BJ (cell line): ENCODE data around the gene XRCC5. TPM values are rescaled to one million over a fixed set of nuclear protein-coding genes. Genes with fewer than 3 reads are reported as not detected.

Source experiments
- CTCF ChIA-PET: fragments of 350-600 bp; formaldehyde crosslinking; extraction: SDS; loops from one replicate; lab custom pipeline; 2021; ENCODE audit warnings: antibody characterized with exemption, inconsistent platforms; lab: Yijun Ruan, JAX
- POLR2A ChIA-PET: fragments of 300-600 bp; sonication (Branson Sonifier 250); formaldehyde crosslinking; extraction: SDS; loops from one replicate; lab custom pipeline; 2021; ENCODE audit warnings: antibody characterized with exemption; lab: Charles Lee
- DNase-seq: peaks from one replicate; pipeline ENCODE4 v3.0.0-alpha.2; 2011; ENCODE audit warnings: low read depth
- H3K27me3 ChIP-seq: 2 replicates; pipeline ENCODE4 v1.6.0; 2011; ENCODE audit warnings: low read length; ENCODE audit not compliant: control insufficient read depth, insufficient read depth
- H3K36me3 ChIP-seq: 2 replicates; pipeline ENCODE4 v1.5.1; 2011; ENCODE audit warnings: low read length; ENCODE audit not compliant: control insufficient read depth, insufficient read depth
- H3K4me3 ChIP-seq: 2 replicates; pipeline ENCODE4 v1.5.1; 2011; ENCODE audit warnings: low read depth, mild to moderate bottlenecking, control low read depth, low read length
- CTCF ChIP-seq: IDR thresholded peaks from 2 replicates; pipeline ENCODE4 v1.5.1; 2011; ENCODE audit warnings: low read depth, mild to moderate bottlenecking, control low read depth, inconsistent platforms, low read length, moderate library complexity; ENCODE audit not compliant: insufficient read depth
- polyA plus RNA-seq: library from polyadenylated mRNA; depleted of rRNA; stranded (reverse); fragments of >200 nt; gene quantifications from 2 replicates; pipeline ENCODE4 v1.2.3, GENCODE V29; 2011

The XRCC5 gene
- polyA plus RNA-seq, 1 experiment, result 252 TPM

- CTCF ChIA-PET, result interaction anchor here (2.0 kb wide), 1 partner anchor 12 kb away, joined by 7 read pairs; no protein-coding TSS in a partner anchor
- DNase-seq, result no peak
- no peak for TF ChIP-seq CTCF
- Histone ChIP-seq H3K27me3 (peaks cover 2% of the 10 kb centered on the region; the same call in 1 of the 2 replicates), H3K4me3 (no peak overlapping the region), H3K36me3 (no peaks in the 10 kb centered on the region)
- POLR2A ChIA-PET, result no interaction called here
These were observed 4.5 kb upstream of the XRCC5 start for GRCh38 chr2:216104691-216105090.

GRCh38 chr2:216107320-216107719 lies 1.8 kb upstream of the XRCC5 start:
- DNase-seq, result no peak
- H3K4me3 ChIP-seq, result no peak overlapping the region
- POLR2A ChIA-PET, result no interaction called here
- TF ChIP-seq CTCF, result no peak
- peaks cover 2% of the 10 kb centered on the region; the same call in 1 of the 2 replicates for H3K27me3 ChIP-seq
- CTCF ChIA-PET, result no interaction called here
- H3K36me3 ChIP-seq, result no peaks in the 10 kb centered on the region

GRCh38 chr2:216107760-216108159 lies 1.4 kb upstream of the XRCC5 start:
- H3K36me3 ChIP-seq, result no peaks in the 10 kb centered on the region
- ChIA-PET CTCF (no interaction called here), POLR2A (no interaction called here)

GRCh38 chr2:216108310-216108966 lies 710 bp upstream of the XRCC5 start:
- Histone ChIP-seq H3K36me3 (peaks cover 2% of the 10 kb centered on the region; the same call in 1 of the 2 replicates), H3K4me3 (peak overlapping the region; percentile 92), H3K27me3 (peaks cover 2% of the 10 kb centered on the region; the same call in 1 of the 2 replicates)
- DNase-seq, result no peak
- ChIA-PET CTCF (interaction anchor here (0.6 to 2.0 kb wide), 4 partner anchors 76 to 1710 kb away, joined by 3 to 6 read pairs (median 5); no protein-coding TSS in a partner anchor), POLR2A (no interaction called here)
- no peak for TF ChIP-seq CTCF

More at GRCh38 chr2:216107760-216108159, 1.4 kb upstream of the XRCC5 start:
- TF ChIP-seq CTCF, result no peak
- peaks cover 2% of the 10 kb centered on the region; the same call in 1 of the 2 replicates for H3K27me3 ChIP-seq
- no peak for DNase-seq
- no peak overlapping the region for H3K4me3 ChIP-seq

- POLR2A ChIA-PET, result no interaction called here
- peaks cover 2% of the 10 kb centered on the region; the same call in 1 of the 2 replicates for H3K27me3 ChIP-seq
- peak overlapping the region; percentile 92 for H3K4me3 ChIP-seq
- TF ChIP-seq CTCF, result peak; percentile 55
- CTCF ChIA-PET, result interaction anchor here (0.6 to 2.0 kb wide), 21 partner anchors 10 to 547 kb away, joined by 3 to 7 read pairs (median 3); no protein-coding TSS in a partner anchor
- H3K36me3 ChIP-seq, result peaks cover 3% of the 10 kb centered on the region; the same call in 1 of the 2 replicates
- no peak for DNase-seq
These were observed 940 bp downstream of the XRCC5 start for GRCh38 chr2:216109962-216110614.
